ENCODE results near the gene PPP2R3B. TPM values are rescaled to one million over a fixed set of nuclear protein-coding genes. Genes with fewer than 3 reads are reported as not detected.
A peak's percentile ranks its signal among the peaks of the same experiment; 100 is the strongest.

Gene PPP2R3B
- total RNA-seq, 1 donor from 2014 or later, result 36.1 TPM

GRCh38 chrX:370963-371745, 15.6 kb downstream of the PPP2R3B start:
- no peak overlapping the region for H3K4me3 Mint-ChIP-seq (ENCODE audit: unreplicated experiment)
- peaks cover 4% of the 10 kb centered on the region for H3K36me3 Mint-ChIP-seq (ENCODE audit: unreplicated experiment)
- H3K27me3 Mint-ChIP-seq (ENCODE audit: unreplicated experiment), result peaks cover 23% of the 10 kb centered on the region
- DNase-seq, result peak; percentile 45
- H3K4me1 Mint-ChIP-seq (ENCODE audit: low read depth, unreplicated experiment), result peaks cover 13% of the 10 kb centered on the region
- no peak for TF ChIP-seq CTCF (IDR thresholded peaks at IDR 0.05; ENCODE audit: partially characterized antibody, unreplicated experiment)
- no peak overlapping the region for H3K27ac Mint-ChIP-seq (ENCODE audit: unreplicated experiment)
- H3K9me3 Mint-ChIP-seq (ENCODE audit: unreplicated experiment), result peaks cover 14% of the 10 kb centered on the region

GRCh38 chrX:370244-370962, 16.3 kb downstream of the PPP2R3B start:
- peaks cover 13% of the 10 kb centered on the region for H3K4me1 Mint-ChIP-seq (ENCODE audit: low read depth, unreplicated experiment)
- peaks cover 18% of the 10 kb centered on the region for H3K27me3 Mint-ChIP-seq (ENCODE audit: unreplicated experiment)
- H3K9me3 Mint-ChIP-seq (ENCODE audit: unreplicated experiment), result peaks cover 14% of the 10 kb centered on the region
- DNase-seq, result no peak
- H3K4me3 Mint-ChIP-seq (ENCODE audit: unreplicated experiment), result no peak overlapping the region
- H3K27ac Mint-ChIP-seq (ENCODE audit: unreplicated experiment), result peak overlapping the region; percentile 43
- H3K36me3 Mint-ChIP-seq (ENCODE audit: unreplicated experiment), result peaks cover 4% of the 10 kb centered on the region
- no peak for TF ChIP-seq CTCF (IDR thresholded peaks at IDR 0.05; ENCODE audit: partially characterized antibody, unreplicated experiment)

GRCh38 chrX:369563-370101, 17.1 kb downstream of the PPP2R3B start:
- peaks cover 14% of the 10 kb centered on the region for H3K9me3 Mint-ChIP-seq (ENCODE audit: unreplicated experiment)
- no peak for DNase-seq
- peak overlapping the region; percentile 43 for H3K27ac Mint-ChIP-seq (ENCODE audit: unreplicated experiment)
- TF ChIP-seq CTCF (IDR thresholded peaks at IDR 0.05; ENCODE audit: partially characterized antibody, unreplicated experiment), result no peak
- H3K36me3 Mint-ChIP-seq (ENCODE audit: unreplicated experiment), result peaks cover 4% of the 10 kb centered on the region
- H3K4me1 Mint-ChIP-seq (ENCODE audit: low read depth, unreplicated experiment), result peaks cover 11% of the 10 kb centered on the region
- H3K27me3 Mint-ChIP-seq (ENCODE audit: unreplicated experiment), result peaks cover 16% of the 10 kb centered on the region
- H3K4me3 Mint-ChIP-seq (ENCODE audit: unreplicated experiment), result no peak overlapping the region

- H3K36me3 Mint-ChIP-seq (ENCODE audit: unreplicated experiment), result peaks cover 4% of the 10 kb centered on the region
- no peak for DNase-seq
- peak overlapping the region; percentile 59 for H3K4me3 Mint-ChIP-seq (ENCODE audit: unreplicated experiment)
- peaks cover 14% of the 10 kb centered on the region for H3K9me3 Mint-ChIP-seq (ENCODE audit: unreplicated experiment)
- peaks cover 11% of the 10 kb centered on the region for H3K27me3 Mint-ChIP-seq (ENCODE audit: unreplicated experiment)
- no peak overlapping the region for H3K27ac Mint-ChIP-seq (ENCODE audit: unreplicated experiment)
- TF ChIP-seq CTCF (IDR thresholded peaks at IDR 0.05; ENCODE audit: partially characterized antibody, unreplicated experiment), result no peak
- H3K4me1 Mint-ChIP-seq (ENCODE audit: low read depth, unreplicated experiment), result peaks cover 9% of the 10 kb centered on the region
These were observed 17.7 kb downstream of the PPP2R3B start for GRCh38 chrX:368811-369562.
